Upper lobe of left lung (tissue), 6 donors: ENCODE measurements around the gene LEP. TPM values are rescaled to one million over a fixed set of nuclear protein-coding genes. Genes with fewer than 3 reads are reported as not detected.

Source experiments
- ATAC-seq, 2 donors: fragments of 200-7000 bp; cut with Tn5 transposase; one replicate each; pipeline ENCODE4 v1.9.1; 2022; ENCODE audit warnings: mild to moderate bottlenecking in 2 of 2, moderate library complexity in 2 of 2; ENCODE audit not compliant: low FRiP score in 2 of 2
- DNase-seq, 2 donors: peaks; one replicate each; pipeline ENCODE4 v3.0.0-alpha.2; 2019 to 2020
- H3K27ac ChIP-seq, 4 donors: fragments of 200-600 bp; sonication (generic); one replicate each; pipeline ENCODE4 v1.5.1; 2016 to 2019
- H3K27me3 ChIP-seq, 4 donors: fragments of 200-600 bp; sonication (generic); one replicate each; pipeline ENCODE4 v1.5.1; 2017 to 2019
- H3K36me3 ChIP-seq, 4 donors: fragments of 200-600 bp; sonication (generic); one replicate each; pipeline ENCODE4 v1.5.1; 2016 to 2019
- H3K4me1 ChIP-seq, 4 donors: fragments of 200-600 bp; sonication (generic); one replicate each; pipeline ENCODE4 v1.5.1; 2018 to 2019
- H3K4me3 ChIP-seq, 4 donors: fragments of 200-600 bp; sonication (generic); one replicate each; pipeline ENCODE4 v1.5.1; 2017 to 2019; ENCODE audit warnings: mild to moderate bottlenecking in 2 of 4, moderate library complexity in 1 of 4
- H3K9me3 ChIP-seq, 4 donors: fragments of 200-600 bp; sonication (generic); one replicate each; pipeline ENCODE4 v1.5.1; 2018 to 2019
- CTCF ChIP-seq, 6 experiments: fragments of 450-650 bp in 4 of 6; fragments of 200-600 bp in 2 of 6; sonication (generic) in 2 of 6; IDR thresholded peaks; one replicate each; pipeline ENCODE4 v1.5.1; 2016 to 2019; ENCODE audit warnings: antibody characterized with exemption in 6 of 6
- EP300 ChIP-seq, 4 donors: sonication (generic); formaldehyde crosslinking; IDR thresholded peaks; one replicate each; pipeline ENCODE4 v1.5.1; 2017; ENCODE audit warnings: antibody characterized with exemption in 4 of 4, control low read depth in 2 of 4
- POLR2A ChIP-seq, 4 donors: fragments of 450-650 bp; IDR thresholded peaks; one replicate each; pipeline ENCODE4 v1.5.1; 2016 to 2017; ENCODE audit warnings: antibody characterized with exemption in 4 of 4, mild to moderate bottlenecking in 2 of 4
- POLR2AphosphoS5 ChIP-seq, 2 donors: sonication (generic); formaldehyde crosslinking; IDR thresholded peaks; one replicate each; pipeline ENCODE4 v1.5.1; 2017; ENCODE audit warnings: antibody characterized with exemption in 2 of 2
- WGBS, 2 donors: methylation state at CpG; one replicate each; pipeline ENCODE4 v1.1.5; 2017 to 2018; 5-methylcytosine and 5-hydroxymethylcytosine counted together
- total RNA-seq, 6 donors: library from RNA; depleted of rRNA in 4 of 6; stranded (reverse); fragments of >200 nt in 4 of 6; gene quantifications; one replicate each; pipeline versions ENCODE4 v1.1.0 to v1.2.1, GENCODE V29; 2016 to 2021
- donor health status: DM: no; HTN: no; CAD: no; lungs with moderate emphysema.
- donor health status: DM: no; HTN: yes; CAD: no; lungs with severe emphysema.

Gene LEP
- total RNA-seq, 6 donors from 2014 or later: not detected

- Histone ChIP-seq H3K27ac (no peak overlapping the region), H3K4me1 (no peaks in the 10 kb centered on the region), H3K27me3 (no peaks in the 10 kb centered on the region), H3K9me3 (no peaks in the 10 kb centered on the region), H3K36me3 (no peaks in the 10 kb centered on the region), H3K4me3 (no peak overlapping the region)
- ATAC-seq (no peak), DNase-seq (no peak)
- no peak for TF ChIP-seq POLR2AphosphoS5 (IDR thresholded peaks at IDR 0.05)
- no peak for TF ChIP-seq CTCF (IDR thresholded peaks at IDR 0.05)
- TF ChIP-seq EP300 (IDR thresholded peaks at IDR 0.05): no peak
- no peak for TF ChIP-seq POLR2A (IDR thresholded peaks at IDR 0.05)
- WGBS, 2 donors: 84 to 91% methylated on average over 8 of the region's 8 CpGs
These were observed 12.6 kb downstream of the LEP start for GRCh38 chr7:128253701-128254100.

- WGBS, 2 donors: 83 to 95% methylated on average over 4 to 5 of the region's 5 CpGs
- no peaks in the 10 kb centered on the region for H3K27me3 ChIP-seq
- ATAC-seq (no peak), DNase-seq (peak in 1 of 2 donors; percentile 13)
- no peaks in the 10 kb centered on the region for H3K36me3 ChIP-seq
- H3K27ac ChIP-seq: no peak overlapping the region
- TF ChIP-seq CTCF (IDR thresholded peaks at IDR 0.05) (no peak), POLR2A (IDR thresholded peaks at IDR 0.05) (no peak), POLR2AphosphoS5 (IDR thresholded peaks at IDR 0.05) (no peak), EP300 (IDR thresholded peaks at IDR 0.05) (no peak)
- no peaks in the 10 kb centered on the region for H3K9me3 ChIP-seq
- H3K4me3 ChIP-seq: no peak overlapping the region
- H3K4me1 ChIP-seq: peaks cover 0 to 5% (median 2%) of the 10 kb centered on the region in 4 donors
These were observed 13.4 kb downstream of the LEP start for GRCh38 chr7:128254470-128254869.

GRCh38 chr7:128255271-128255670 lies 14.2 kb downstream of the LEP start:
- no peaks in the 10 kb centered on the region for H3K36me3 ChIP-seq
- 53 to 68% methylated on average over 2 of the region's 2 CpGs for whole genome bisulfite sequencing, 2 donors
- TF ChIP-seq CTCF (IDR thresholded peaks at IDR 0.05) (no peak), POLR2A (IDR thresholded peaks at IDR 0.05) (no peak), POLR2AphosphoS5 (IDR thresholded peaks at IDR 0.05) (no peak), EP300 (IDR thresholded peaks at IDR 0.05) (no peak)
- no peak overlapping the region for H3K4me3 ChIP-seq
- peaks cover 0 to 9% (median 3%) of the 10 kb centered on the region in 4 donors for H3K4me1 ChIP-seq
- H3K27me3 ChIP-seq: no peaks in the 10 kb centered on the region
- H3K9me3 ChIP-seq: no peaks in the 10 kb centered on the region
- ATAC-seq (no peak), DNase-seq (no peak)
- H3K27ac ChIP-seq: no peak overlapping the region

- Histone ChIP-seq H3K9me3 (no peaks in the 10 kb centered on the region), H3K4me1 (peaks cover 0 to 10% (median 3%) of the 10 kb centered on the region in 4 donors), H3K27ac (no peak overlapping the region), H3K4me3 (no peak overlapping the region), H3K27me3 (no peaks in the 10 kb centered on the region), H3K36me3 (no peaks in the 10 kb centered on the region)
- DNase-seq (peak in 1 of 2 donors; percentile 24), ATAC-seq (no peak)
- WGBS, 2 donors: 84 to 85% methylated on average over 14 of the region's 14 CpGs
- TF ChIP-seq EP300 (IDR thresholded peaks at IDR 0.05): no peak
- no peak for TF ChIP-seq POLR2AphosphoS5 (IDR thresholded peaks at IDR 0.05)
- no peak for TF ChIP-seq CTCF (IDR thresholded peaks at IDR 0.05)
- no peak for TF ChIP-seq POLR2A (IDR thresholded peaks at IDR 0.05)
These were observed 16.4 kb downstream of the LEP start for GRCh38 chr7:128257458-128257857.
